ENCODE measurements around the gene TUBGCP5.

DNA sequence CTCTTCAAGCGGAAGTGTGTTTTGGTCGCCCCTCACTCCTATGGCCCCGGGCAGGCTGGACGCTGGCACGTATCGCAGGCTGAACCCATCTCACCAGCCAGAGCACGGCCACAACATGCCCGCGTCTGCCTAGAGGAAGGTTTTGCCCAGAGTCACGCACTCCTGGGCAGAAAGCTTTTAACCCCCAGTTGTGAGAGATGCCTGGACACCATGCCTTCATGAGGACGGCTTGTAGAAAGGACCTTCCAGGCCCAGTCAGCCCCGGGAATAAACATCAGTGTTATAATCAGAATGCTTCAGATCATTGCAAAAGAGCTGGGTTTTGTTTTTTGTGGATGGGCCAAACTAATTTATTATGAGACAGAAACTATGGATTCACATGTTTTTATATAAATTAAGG is 75.7 kb downstream of the TUBGCP5 start:
- TF ChIP-seq, protein P1, sequence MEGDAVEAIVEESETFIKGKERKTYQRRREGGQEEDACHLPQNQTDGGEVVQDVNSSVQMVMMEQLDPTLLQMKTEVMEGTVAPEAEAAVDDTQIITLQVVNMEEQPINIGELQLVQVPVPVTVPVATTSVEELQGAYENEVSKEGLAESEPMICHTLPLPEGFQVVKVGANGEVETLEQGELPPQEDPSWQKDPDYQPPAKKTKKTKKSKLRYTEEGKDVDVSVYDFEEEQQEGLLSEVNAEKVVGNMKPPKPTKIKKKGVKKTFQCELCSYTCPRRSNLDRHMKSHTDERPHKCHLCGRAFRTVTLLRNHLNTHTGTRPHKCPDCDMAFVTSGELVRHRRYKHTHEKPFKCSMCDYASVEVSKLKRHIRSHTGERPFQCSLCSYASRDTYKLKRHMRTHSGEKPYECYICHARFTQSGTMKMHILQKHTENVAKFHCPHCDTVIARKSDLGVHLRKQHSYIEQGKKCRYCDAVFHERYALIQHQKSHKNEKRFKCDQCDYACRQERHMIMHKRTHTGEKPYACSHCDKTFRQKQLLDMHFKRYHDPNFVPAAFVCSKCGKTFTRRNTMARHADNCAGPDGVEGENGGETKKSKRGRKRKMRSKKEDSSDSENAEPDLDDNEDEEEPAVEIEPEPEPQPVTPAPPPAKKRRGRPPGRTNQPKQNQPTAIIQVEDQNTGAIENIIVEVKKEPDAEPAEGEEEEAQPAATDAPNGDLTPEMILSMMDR (IDR thresholded peaks at IDR 0.05), result no peak
- no peak for TF ChIP-seq EP300 (IDR thresholded peaks at IDR 0.05)

All from sigmoid colon (tissue), 4 donors.